WERI-Rb-1 (cell line): Measurements from ENCODE around the gene ADAM8.
"Not testable (repeated sequence)": the region's sequence is repeated elsewhere in the genome, so short reads cannot be mapped to it uniquely, and the experiment has no call there.

Source experiments
- DNase-seq: peaks from one replicate; pipeline ENCODE4 v3.0.0-alpha.2; 2020
- H3K27ac ChIP-seq: fragments of 250-450 bp; sonication (Bioruptor Pico); 2 replicates; pipeline ENCODE4 v1.5.1; 2020; ENCODE audit warnings: mild to moderate bottlenecking, moderate library complexity
- H3K27me3 ChIP-seq: fragments of 250-450 bp; sonication (Bioruptor Pico); 2 replicates; pipeline ENCODE4 v1.5.1; 2021; ENCODE audit warnings: mild to moderate bottlenecking, low read depth, moderate library complexity; ENCODE audit not compliant: insufficient read depth, severe bottlenecking
- H3K36me3 ChIP-seq: fragments of 250-450 bp; sonication (Bioruptor Pico); 2 replicates; pipeline ENCODE4 v1.5.1; 2020; ENCODE audit warnings: mild to moderate bottlenecking, moderate library complexity
- H3K4me3 ChIP-seq: 2 replicates; pipeline ENCODE4 v1.5.1; 2011; ENCODE audit warnings: low read depth, mild to moderate bottlenecking, control low read depth, low read length
- H3K9me3 ChIP-seq: fragments of 250-450 bp; sonication (Bioruptor Pico); 2 replicates; pipeline ENCODE4 v1.5.1; 2021; ENCODE audit warnings: mild to moderate bottlenecking, moderate library complexity; ENCODE audit not compliant: severe bottlenecking
- CTCF ChIP-seq: IDR thresholded peaks from 2 replicates; pipeline ENCODE4 v1.5.1; 2011; ENCODE audit warnings: low read depth, mild to moderate bottlenecking, control low read depth, inconsistent platforms, low read length

ADAM8 gene

GRCh38 chr10:133227256-133227655 lies 49.4 kb downstream of the ADAM8 start:
- peaks cover 8% of the 10 kb centered on the region for H3K27me3 ChIP-seq

GRCh38 chr10:133226251-133226808 lies 50.3 kb downstream of the ADAM8 start:
- H3K4me3 ChIP-seq: no peak overlapping the region
- no peak for TF ChIP-seq CTCF
- peaks cover 6% of the 10 kb centered on the region for H3K27me3 ChIP-seq
- H3K9me3 ChIP-seq: no peaks in the 10 kb centered on the region
- no peak overlapping the region for H3K27ac ChIP-seq
- no peak for DNase-seq
- no peaks in the 10 kb centered on the region for H3K36me3 ChIP-seq

More at GRCh38 chr10:133227256-133227655, 49.4 kb downstream of the ADAM8 start:
- no peak for DNase-seq
- H3K27ac ChIP-seq: no peak overlapping the region
- TF ChIP-seq CTCF: no peak
- no peaks in the 10 kb centered on the region for H3K36me3 ChIP-seq
- H3K9me3 ChIP-seq: no peaks in the 10 kb centered on the region
- H3K4me3 ChIP-seq: no peak overlapping the region

GRCh38 chr10:133225707-133226191 lies 50.9 kb downstream of the ADAM8 start:
- Histone ChIP-seq H3K27ac (no peak overlapping the region), H3K9me3 (no peaks in the 10 kb centered on the region), H3K27me3 (peaks cover 3% of the 10 kb centered on the region), H3K4me3 (no peak overlapping the region), H3K36me3 (no peaks in the 10 kb centered on the region)
- TF ChIP-seq CTCF: no peak
- DNase-seq: no peak

- H3K27me3 ChIP-seq: peaks cover 3% of the 10 kb centered on the region
Measured at GRCh38 chr10:133224756-133225372, 51.8 kb downstream of the ADAM8 start.

GRCh38 chr10:133224076-133224475 lies 52.6 kb downstream of the ADAM8 start:
- Histone ChIP-seq H3K4me3 (no peak overlapping the region), H3K27me3 (no peaks in the 10 kb centered on the region), H3K36me3 (no peaks in the 10 kb centered on the region), H3K27ac (no peak overlapping the region), H3K9me3 (no peaks in the 10 kb centered on the region)
- DNase-seq: no peak
- no peak for TF ChIP-seq CTCF

More at GRCh38 chr10:133224756-133225372, 51.8 kb downstream of the ADAM8 start:
- no peak for TF ChIP-seq CTCF
- Histone ChIP-seq H3K9me3 (no peaks in the 10 kb centered on the region), H3K36me3 (no peaks in the 10 kb centered on the region), H3K4me3 (no peak overlapping the region), H3K27ac (no peak overlapping the region)
- no peak for DNase-seq

- H3K36me3 ChIP-seq, H3K27me3 ChIP-seq, H3K27ac ChIP-seq, H3K9me3 ChIP-seq, H3K4me3 ChIP-seq, DNase-seq: not testable (repeated sequence)
Measured at GRCh38 chr10:133221756-133222155, 54.9 kb downstream of the ADAM8 start.
